OCI-LY3 (cell line): ENCODE measurements around the gene NOL3.

ENCODE experiments used
- H2AFZ ChIP-seq: fragments of 200-600, 300-600 bp; shearing (Covaris generic); 2 replicates; pipeline ENCODE4 v1.6.0; 2014; ENCODE audit warnings: antibody characterized with exemption, low read depth, low read length
- H3K27ac ChIP-seq: fragments of 200-600, 300-600 bp; sonication (generic); 2 replicates; pipeline ENCODE4 v1.5.1; 2014; ENCODE audit warnings: mild to moderate bottlenecking, low read length, moderate library complexity, mixed read lengths
- H3K27me3 ChIP-seq: fragments of 200-600, 300-600 bp; sonication (generic); 2 replicates; pipeline ENCODE4 v1.6.1; 2014; ENCODE audit warnings: low read depth, low read length, mixed read lengths
- H3K36me3 ChIP-seq: fragments of 200-600, 300-600 bp; sonication (generic); replicated peaks from 2 replicates; pipeline ENCODE3; 2014; ENCODE audit warnings: low read depth, low read length, mixed read lengths
- H3K4me1 ChIP-seq: fragments of 300-600, 200-600 bp; sonication (generic); 2 replicates; pipeline ENCODE4 v1.6.1; 2014; ENCODE audit warnings: low read length, mixed read lengths
- H3K4me2 ChIP-seq: fragments of 200-600, 300-600 bp; sonication (generic); 2 replicates; pipeline ENCODE4 v1.6.1; 2014; ENCODE audit warnings: low read length, mixed read lengths
- H3K4me3 ChIP-seq: fragments of 300-600, 200-600 bp; sonication (generic); 2 replicates; pipeline ENCODE4 v1.5.1; 2014; ENCODE audit warnings: antibody characterized with exemption, mild to moderate bottlenecking, low read length, moderate library complexity
- H3K79me2 ChIP-seq: fragments of 300-600, 200-600 bp; shearing (Covaris generic); 2 replicates; pipeline ENCODE4 v1.6.1; 2014; ENCODE audit warnings: mild to moderate bottlenecking, low read length, mixed read lengths
- H3K9ac ChIP-seq: fragments of 300-600, 200-600 bp; shearing (Covaris generic); 2 replicates; pipeline ENCODE4 v1.6.0; 2014; ENCODE audit warnings: mild to moderate bottlenecking, low read length, moderate library complexity
- H3K9me3 ChIP-seq: fragments of 200-600, 300-600 bp; shearing (Covaris generic); 2 replicates; pipeline ENCODE4 v1.6.1; 2014; ENCODE audit warnings: low read length, mixed read lengths; ENCODE audit not compliant: insufficient read depth
- H4K20me1 ChIP-seq: fragments of 200-600, 300-600 bp; sonication (generic); 2 replicates; pipeline ENCODE4 v1.6.1; 2016; ENCODE audit warnings: low read length, mixed read lengths; ENCODE audit not compliant: insufficient read depth
- CTCF ChIP-seq: fragments of 200-600, 300-600 bp; sonication (generic); IDR thresholded peaks from 2 replicates; pipeline ENCODE4 v1.5.1; 2014; ENCODE audit warnings: antibody characterized with exemption, low read length, low read depth
- EZH2phosphoT487 ChIP-seq: fragments of 200-600 bp; shearing (Covaris generic); IDR thresholded peaks from 2 replicates; pipeline ENCODE4 v1.6.1; 2018; ENCODE audit warnings: antibody characterized with exemption, mixed run types, low read depth

The NOL3 gene

GRCh38 chr16:67169011-67169451 lies 1.3 kb upstream of the NOL3 start:
- Histone ChIP-seq H3K4me1 (peaks cover 63% of the 10 kb centered on the region), H4K20me1 (no peaks in the 10 kb centered on the region), H3K27ac (peak overlapping the region; percentile 88; the same call in 1 of the 2 replicates), H3K79me2 (peaks cover 10% of the 10 kb centered on the region; the same call in 1 of the 2 replicates), H3K4me2 (peak overlapping the region; percentile 90), H3K4me3 (peak overlapping the region; percentile 71; the same call in 1 of the 2 replicates), H3K27me3 (no peaks in the 10 kb centered on the region), H3K9me3 (no peaks in the 10 kb centered on the region), H3K9ac (no peak overlapping the region; the same call in 1 of the 2 replicates), H2AFZ (no peak overlapping the region), H3K36me3 (peaks cover 10% of the 10 kb centered on the region)
- TF ChIP-seq EZH2phosphoT487 (no peak), CTCF (no peak)

GRCh38 chr16:67169642-67170167 lies 633 bp upstream of the NOL3 start:
- Histone ChIP-seq H3K9ac (peak overlapping the region; percentile 78), H3K9me3 (no peaks in the 10 kb centered on the region), H2AFZ (0 out of 2 replicates have a peak overlapping the region, but pooled peaks have one; percentile 7), H3K27me3 (no peaks in the 10 kb centered on the region), H3K4me3 (peak overlapping the region; percentile 71), H3K36me3 (peaks cover 10% of the 10 kb centered on the region), H3K79me2 (peaks cover 10% of the 10 kb centered on the region; the same call in 1 of the 2 replicates), H3K27ac (peak overlapping the region; percentile 88), H4K20me1 (no peaks in the 10 kb centered on the region), H3K4me2 (peak overlapping the region; percentile 90), H3K4me1 (peaks cover 67% of the 10 kb centered on the region)
- TF ChIP-seq CTCF: peak; percentile 82
- TF ChIP-seq EZH2phosphoT487: no peak

GRCh38 chr16:67170949-67171649 lies 761 bp downstream of the NOL3 start:
- Histone ChIP-seq H4K20me1 (no peaks in the 10 kb centered on the region), H3K27me3 (no peaks in the 10 kb centered on the region), H3K4me1 (peaks cover 74% of the 10 kb centered on the region), H3K79me2 (peaks cover 10% of the 10 kb centered on the region; the same call in 1 of the 2 replicates), H3K27ac (peak overlapping the region; percentile 88), H3K4me2 (peak overlapping the region; percentile 96), H3K9me3 (no peaks in the 10 kb centered on the region), H3K9ac (peak overlapping the region; percentile 91), H2AFZ (no peak overlapping the region), H3K4me3 (peak overlapping the region; percentile 80), H3K36me3 (peaks cover 20% of the 10 kb centered on the region)
- TF ChIP-seq CTCF (no peak), EZH2phosphoT487 (no peak)

DNA sequence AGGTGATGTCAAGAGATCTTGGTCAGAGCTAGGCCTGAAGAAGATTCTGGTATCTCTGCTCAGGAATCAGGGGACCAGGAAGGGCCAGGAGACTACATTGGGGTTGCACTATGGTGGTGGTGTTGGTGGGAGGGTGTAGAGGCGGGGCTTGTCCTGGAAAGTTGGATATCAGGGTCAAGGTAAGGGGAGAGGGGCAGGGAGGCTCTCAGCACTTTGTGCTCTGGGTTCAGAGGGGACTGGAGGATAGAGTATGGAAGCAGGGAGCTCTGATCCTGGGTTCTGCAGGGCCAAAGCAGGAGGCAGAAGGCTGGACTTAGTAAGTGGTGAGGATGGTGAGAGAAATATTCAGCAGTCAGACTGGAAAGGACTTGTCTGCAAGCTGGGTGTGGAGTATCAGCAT lies 3.0 kb downstream of the NOL3 start:
- Histone ChIP-seq H3K27me3 (no peaks in the 10 kb centered on the region), H3K4me3 (peak overlapping the region; percentile 72), H3K79me2 (peaks cover 10% of the 10 kb centered on the region; the same call in 1 of the 2 replicates), H3K27ac (no peak overlapping the region), H2AFZ (no peak overlapping the region), H4K20me1 (no peaks in the 10 kb centered on the region), H3K36me3 (peaks cover 17% of the 10 kb centered on the region), H3K9me3 (no peaks in the 10 kb centered on the region), H3K9ac (peak overlapping the region; percentile 45; the same call in 1 of the 2 replicates), H3K4me2 (peak overlapping the region; percentile 67), H3K4me1 (peaks cover 52% of the 10 kb centered on the region)
- no peak for TF ChIP-seq EZH2phosphoT487
- TF ChIP-seq CTCF: no peak
